Parathyroid adenoma (tissue), 2 donors: ENCODE measurements around the gene PTGDR.

Experiments
- H2AFZ ChIP-seq: fragments of 300-600 bp; sonication (generic); one replicate; pipeline ENCODE4 v1.7.0; 2017; ENCODE audit warnings: antibody characterized with exemption, mild to moderate bottlenecking
- H3K27ac ChIP-seq: fragments of 300-600 bp; sonication (generic); one replicate; pipeline ENCODE4 v1.7.0; 2017
- H3K27me3 ChIP-seq: fragments of 300-600 bp; sonication (generic); one replicate; pipeline ENCODE4 v1.7.0; 2017; ENCODE audit warnings: low read length; ENCODE audit not compliant: control insufficient read depth, insufficient read depth
- H3K36me3 ChIP-seq: fragments of 300-600 bp; sonication (generic); one replicate; pipeline ENCODE4 v1.7.0; 2017; ENCODE audit warnings: low read length; ENCODE audit not compliant: control insufficient read depth, insufficient read depth
- H3K4me1 ChIP-seq: fragments of 300-600 bp; sonication (generic); one replicate; pipeline ENCODE4 v1.7.0; 2017; ENCODE audit warnings: control low read depth
- H3K4me2 ChIP-seq: fragments of 300-600 bp; sonication (generic); one replicate; pipeline ENCODE4 v1.7.0; 2017; ENCODE audit warnings: low read length
- H3K4me3 ChIP-seq: fragments of 300-600 bp; sonication (generic); one replicate; pipeline ENCODE4 v1.7.0; 2017; ENCODE audit warnings: low read depth, low read length
- H3K79me2 ChIP-seq: fragments of 300-600 bp; sonication (generic); one replicate; pipeline ENCODE4 v1.7.0; 2017; ENCODE audit warnings: control low read depth
- H3K9ac ChIP-seq: fragments of 300-600 bp; sonication (generic); one replicate; pipeline ENCODE4 v1.7.0; 2017; ENCODE audit warnings: mild to moderate bottlenecking
- H3K9me3 ChIP-seq: fragments of 300-600 bp; sonication (generic); one replicate; pipeline ENCODE4 v1.7.0; 2017; ENCODE audit warnings: low read length; ENCODE audit not compliant: control insufficient read depth
- TF ChIP-seq, protein P1 (sequence below): fragments of 300-600 bp; sonication (generic); IDR thresholded peaks from one replicate; pipeline ENCODE4 v1.7.0; 2017; ENCODE audit warnings: antibody characterized with exemption, mild to moderate bottlenecking
- donor health status: primary hyperparathyroidism.

The PTGDR gene

DNA sequence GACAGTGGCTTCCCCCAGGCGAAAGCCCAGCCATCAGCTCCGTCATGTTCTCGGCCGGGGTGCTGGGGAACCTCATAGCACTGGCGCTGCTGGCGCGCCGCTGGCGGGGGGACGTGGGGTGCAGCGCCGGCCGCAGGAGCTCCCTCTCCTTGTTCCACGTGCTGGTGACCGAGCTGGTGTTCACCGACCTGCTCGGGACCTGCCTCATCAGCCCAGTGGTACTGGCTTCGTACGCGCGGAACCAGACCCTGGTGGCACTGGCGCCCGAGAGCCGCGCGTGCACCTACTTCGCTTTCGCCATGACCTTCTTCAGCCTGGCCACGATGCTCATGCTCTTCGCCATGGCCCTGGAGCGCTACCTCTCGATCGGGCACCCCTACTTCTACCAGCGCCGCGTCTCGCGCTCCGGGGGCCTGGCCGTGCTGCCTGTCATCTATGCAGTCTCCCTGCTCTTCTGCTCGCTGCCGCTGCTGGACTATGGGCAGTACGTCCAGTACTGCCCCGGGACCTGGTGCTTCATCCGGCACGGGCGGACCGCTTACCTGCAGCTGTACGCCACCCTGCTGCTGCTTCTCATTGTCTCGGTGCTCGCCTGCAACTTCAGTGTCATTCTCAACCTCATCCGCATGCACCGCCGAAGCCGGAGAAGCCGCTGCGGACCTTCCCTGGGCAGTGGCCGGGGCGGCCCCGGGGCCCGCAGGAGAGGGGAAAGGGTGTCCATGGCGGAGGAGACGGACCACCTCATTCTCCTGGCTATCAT lies 47.3 kb downstream of the PTGDR start:
- H3K4me2 ChIP-seq: peak overlapping the region; percentile 64
- no peaks in the 10 kb centered on the region for H3K79me2 ChIP-seq
- H3K27ac ChIP-seq: no peak overlapping the region
- H3K36me3 ChIP-seq: no peaks in the 10 kb centered on the region
- H3K9me3 ChIP-seq: no peaks in the 10 kb centered on the region
- peak overlapping the region; percentile 72 for H2AFZ ChIP-seq
- no peak overlapping the region for H3K9ac ChIP-seq
- peak overlapping the region; percentile 45 for H3K4me3 ChIP-seq
- TF ChIP-seq, protein P1, sequence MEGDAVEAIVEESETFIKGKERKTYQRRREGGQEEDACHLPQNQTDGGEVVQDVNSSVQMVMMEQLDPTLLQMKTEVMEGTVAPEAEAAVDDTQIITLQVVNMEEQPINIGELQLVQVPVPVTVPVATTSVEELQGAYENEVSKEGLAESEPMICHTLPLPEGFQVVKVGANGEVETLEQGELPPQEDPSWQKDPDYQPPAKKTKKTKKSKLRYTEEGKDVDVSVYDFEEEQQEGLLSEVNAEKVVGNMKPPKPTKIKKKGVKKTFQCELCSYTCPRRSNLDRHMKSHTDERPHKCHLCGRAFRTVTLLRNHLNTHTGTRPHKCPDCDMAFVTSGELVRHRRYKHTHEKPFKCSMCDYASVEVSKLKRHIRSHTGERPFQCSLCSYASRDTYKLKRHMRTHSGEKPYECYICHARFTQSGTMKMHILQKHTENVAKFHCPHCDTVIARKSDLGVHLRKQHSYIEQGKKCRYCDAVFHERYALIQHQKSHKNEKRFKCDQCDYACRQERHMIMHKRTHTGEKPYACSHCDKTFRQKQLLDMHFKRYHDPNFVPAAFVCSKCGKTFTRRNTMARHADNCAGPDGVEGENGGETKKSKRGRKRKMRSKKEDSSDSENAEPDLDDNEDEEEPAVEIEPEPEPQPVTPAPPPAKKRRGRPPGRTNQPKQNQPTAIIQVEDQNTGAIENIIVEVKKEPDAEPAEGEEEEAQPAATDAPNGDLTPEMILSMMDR: no peak
- H3K27me3 ChIP-seq: no peaks in the 10 kb centered on the region
- H3K4me1 ChIP-seq: no peaks in the 10 kb centered on the region

DNA sequence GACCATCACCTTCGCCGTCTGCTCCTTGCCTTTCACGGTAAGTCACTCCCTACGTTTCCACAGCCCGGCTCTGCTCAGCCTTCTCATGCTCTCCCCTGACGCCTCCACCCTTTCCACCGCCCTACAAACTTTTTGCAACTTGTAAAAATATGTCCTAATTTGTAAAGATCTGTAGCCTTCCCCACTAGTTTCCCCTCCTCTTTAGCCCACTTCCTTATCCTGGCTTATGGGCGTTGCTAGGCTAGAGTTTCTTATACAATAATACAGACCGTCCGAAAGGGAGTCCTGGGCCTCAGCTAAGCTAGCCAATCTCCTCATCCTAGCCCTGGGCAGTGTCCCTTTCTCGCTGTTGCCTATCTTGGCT lies 47.8 kb downstream of the PTGDR start:
- Histone ChIP-seq H3K36me3 (no peaks in the 10 kb centered on the region), H3K4me2 (peak overlapping the region; percentile 64), H3K79me2 (no peaks in the 10 kb centered on the region), H3K9ac (no peak overlapping the region), H3K4me3 (no peak overlapping the region), H3K27ac (no peak overlapping the region), H3K27me3 (no peaks in the 10 kb centered on the region), H2AFZ (peak overlapping the region; percentile 72), H3K9me3 (no peaks in the 10 kb centered on the region), H3K4me1 (no peaks in the 10 kb centered on the region)
- TF ChIP-seq, protein P1: no peak

DNA sequence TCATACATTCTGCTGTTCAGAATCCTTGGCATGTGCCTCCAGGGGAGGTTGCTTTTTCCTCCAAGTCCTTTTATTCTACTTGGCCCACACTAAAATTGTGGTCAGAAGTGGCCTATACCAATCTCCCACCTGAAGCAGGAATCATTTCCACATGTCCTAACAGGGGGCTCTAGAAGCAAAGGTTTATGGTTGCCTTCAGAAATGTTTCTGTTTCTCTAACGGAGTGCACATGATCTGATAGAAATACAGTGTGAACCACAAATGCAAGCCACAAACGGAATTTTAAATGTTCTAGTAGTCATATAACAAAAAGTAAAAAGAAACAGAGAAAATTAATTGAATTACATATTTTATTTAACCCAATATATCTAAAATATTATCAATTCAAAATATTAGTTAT lies 50.6 kb downstream of the PTGDR start:
- Histone ChIP-seq H2AFZ (no peak overlapping the region), H3K27ac (no peak overlapping the region), H3K79me2 (no peaks in the 10 kb centered on the region), H3K4me1 (no peaks in the 10 kb centered on the region), H3K36me3 (no peaks in the 10 kb centered on the region), H3K4me3 (no peak overlapping the region), H3K4me2 (no peak overlapping the region), H3K9me3 (no peaks in the 10 kb centered on the region), H3K27me3 (no peaks in the 10 kb centered on the region), H3K9ac (no peak overlapping the region)
- TF ChIP-seq, protein P1: no peak

DNA sequence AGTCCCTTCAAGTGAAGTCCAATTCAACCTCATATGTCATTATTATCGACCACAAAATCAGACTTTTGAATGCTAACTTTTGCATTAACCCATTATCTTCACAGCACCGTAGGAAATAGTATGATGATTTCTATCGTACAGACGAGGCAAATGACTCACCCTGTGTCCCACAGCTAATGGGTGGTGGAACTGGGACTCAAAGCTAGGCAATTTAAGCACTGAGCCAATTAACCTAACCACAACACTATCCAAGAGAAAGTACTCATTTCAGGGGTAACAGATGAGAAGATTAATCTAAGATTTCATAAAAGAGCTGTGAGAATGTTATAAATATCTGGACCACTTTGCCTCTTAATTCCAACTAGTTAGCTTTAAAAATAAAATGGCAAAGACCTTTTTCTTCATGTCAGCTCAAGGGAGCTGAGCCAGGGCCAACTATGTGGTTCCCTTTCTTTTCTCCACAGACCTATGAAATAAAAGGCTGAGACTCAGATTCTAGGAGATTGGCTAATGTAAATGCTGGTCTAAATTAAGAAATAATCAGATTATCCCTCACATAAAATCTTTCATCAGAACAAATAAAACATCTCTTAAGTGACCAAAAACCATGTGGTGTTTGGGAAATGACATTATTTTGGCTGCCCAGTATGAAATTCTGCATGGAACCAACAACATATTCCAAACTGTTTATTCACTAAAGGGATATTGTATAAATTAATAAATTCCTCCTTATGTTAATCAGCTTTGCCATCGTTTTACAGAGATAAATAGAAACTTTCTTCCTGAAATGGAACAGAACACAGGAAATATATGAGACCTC lies 51.5 kb downstream of the PTGDR start:
- no peaks in the 10 kb centered on the region for H3K79me2 ChIP-seq
- TF ChIP-seq, protein P1: no peak
- no peak overlapping the region for H2AFZ ChIP-seq
- no peak overlapping the region for H3K4me3 ChIP-seq
- no peaks in the 10 kb centered on the region for H3K36me3 ChIP-seq
- no peaks in the 10 kb centered on the region for H3K4me1 ChIP-seq
- H3K9ac ChIP-seq: no peak overlapping the region
- H3K27ac ChIP-seq: no peak overlapping the region
- H3K27me3 ChIP-seq: no peaks in the 10 kb centered on the region
- H3K4me2 ChIP-seq: no peak overlapping the region
- no peaks in the 10 kb centered on the region for H3K9me3 ChIP-seq
